ENCODE results near the gene TRAIP.
"Not testable (repeated sequence)": the region's sequence is repeated elsewhere in the genome, so short reads cannot be mapped to it uniquely, and the experiment has no call there.

Gene TRAIP

DNA sequence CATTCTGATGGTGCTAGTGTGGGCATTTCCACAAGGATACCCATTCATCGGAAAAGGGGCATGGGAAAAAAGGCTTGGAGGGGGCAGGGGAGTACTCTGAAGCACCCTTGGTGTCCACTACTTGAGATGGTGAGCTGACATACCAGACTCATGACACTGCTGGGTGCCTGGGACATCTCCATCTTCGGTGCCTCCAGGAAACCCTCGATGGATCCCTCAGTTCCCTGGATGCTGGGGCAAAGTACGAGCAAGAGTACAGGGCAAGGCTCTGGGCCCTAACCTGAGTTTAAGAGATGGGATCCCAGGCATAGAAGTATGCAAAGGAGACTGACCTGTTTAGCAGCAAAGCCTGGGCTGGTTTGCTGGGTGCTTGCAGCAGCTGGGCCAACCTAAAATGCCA is 64.8 kb downstream of the TRAIP start:
- no peak for DNase-seq (ENCODE audit: low read depth)

GRCh38 chr3:49790626-49791411 is 65.5 kb downstream of the TRAIP start:
- peak; percentile 73 for DNase-seq (ENCODE audit: low read depth)

DNA sequence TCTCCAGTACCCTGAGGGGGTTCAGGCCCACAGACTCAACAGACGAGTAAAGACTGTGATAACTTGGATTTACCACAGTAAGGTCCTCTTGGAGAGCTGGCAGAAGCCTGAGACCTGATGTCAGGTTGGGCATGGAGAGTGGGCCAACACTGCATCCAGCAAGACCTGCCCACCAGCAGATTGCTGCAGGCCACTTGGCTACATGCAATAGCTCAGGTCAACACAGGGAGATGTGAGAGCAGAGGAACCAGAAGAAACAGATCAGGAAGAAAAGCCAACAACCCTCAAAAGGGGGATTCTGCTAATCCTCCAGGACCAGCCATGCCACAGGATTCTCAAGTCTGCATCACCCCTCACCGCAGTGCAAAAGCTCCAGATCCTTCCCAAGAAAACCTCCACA is 68.3 kb downstream of the TRAIP start:
- DNase-seq (ENCODE audit: low read depth), result no peak

DNA sequence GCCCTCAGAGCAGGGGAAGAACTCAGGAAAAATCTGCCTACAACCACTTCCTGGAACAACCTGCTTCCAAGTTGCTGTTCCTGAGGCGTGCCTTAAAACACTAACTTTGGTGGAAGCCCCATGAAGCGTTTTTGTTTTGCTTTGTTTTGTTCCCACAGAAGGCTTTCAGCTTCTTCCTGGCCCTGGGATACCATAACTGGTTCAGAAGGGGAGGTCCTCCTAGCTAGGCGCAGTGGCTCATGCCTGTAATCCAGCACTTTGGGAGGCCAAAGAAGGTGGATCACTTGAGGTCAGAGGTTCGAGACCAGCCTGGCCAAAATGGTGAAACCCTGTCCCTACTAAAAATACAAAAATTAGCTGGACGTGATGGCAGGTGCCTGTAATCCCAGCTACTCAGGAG is 68.8 kb downstream of the TRAIP start:
- no peak for DNase-seq (ENCODE audit: low read depth)

DNA sequence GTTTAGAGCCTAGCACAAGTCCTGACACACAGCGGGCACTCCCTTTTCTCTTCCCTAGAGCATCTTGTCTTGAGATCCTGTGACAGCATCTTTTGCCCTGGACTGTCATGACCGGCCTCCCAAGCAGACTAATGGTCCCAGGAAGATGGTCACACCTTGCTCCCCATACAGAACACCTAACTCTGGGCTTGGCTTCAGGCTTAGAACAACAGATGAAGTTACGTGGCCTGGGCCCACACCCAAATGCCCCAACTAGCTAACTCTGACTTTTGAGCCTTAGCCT is 69.2 kb downstream of the TRAIP start:
- no peak for DNase-seq (ENCODE audit: low read depth)

- DNase-seq (ENCODE audit: low read depth), result peak; percentile 100
These were observed 69.8 kb downstream of the TRAIP start, which contains the start of gene IP6K1 for GRCh38 chr3:49786357-49787181. IP6K1 (minus strand) TSS chr3:49786542; CDS start chr3:49748040, 38,502 bp downstream.

- peak; percentile 64 for DNase-seq (ENCODE audit: low read depth)
These were observed 70.6 kb downstream of the TRAIP start for GRCh38 chr3:49785565-49786356.

GRCh38 chr3:49782277-49782676 is 74.1 kb downstream of the TRAIP start:
- not testable (repeated sequence) for DNase-seq (ENCODE audit: low read depth)

DNA sequence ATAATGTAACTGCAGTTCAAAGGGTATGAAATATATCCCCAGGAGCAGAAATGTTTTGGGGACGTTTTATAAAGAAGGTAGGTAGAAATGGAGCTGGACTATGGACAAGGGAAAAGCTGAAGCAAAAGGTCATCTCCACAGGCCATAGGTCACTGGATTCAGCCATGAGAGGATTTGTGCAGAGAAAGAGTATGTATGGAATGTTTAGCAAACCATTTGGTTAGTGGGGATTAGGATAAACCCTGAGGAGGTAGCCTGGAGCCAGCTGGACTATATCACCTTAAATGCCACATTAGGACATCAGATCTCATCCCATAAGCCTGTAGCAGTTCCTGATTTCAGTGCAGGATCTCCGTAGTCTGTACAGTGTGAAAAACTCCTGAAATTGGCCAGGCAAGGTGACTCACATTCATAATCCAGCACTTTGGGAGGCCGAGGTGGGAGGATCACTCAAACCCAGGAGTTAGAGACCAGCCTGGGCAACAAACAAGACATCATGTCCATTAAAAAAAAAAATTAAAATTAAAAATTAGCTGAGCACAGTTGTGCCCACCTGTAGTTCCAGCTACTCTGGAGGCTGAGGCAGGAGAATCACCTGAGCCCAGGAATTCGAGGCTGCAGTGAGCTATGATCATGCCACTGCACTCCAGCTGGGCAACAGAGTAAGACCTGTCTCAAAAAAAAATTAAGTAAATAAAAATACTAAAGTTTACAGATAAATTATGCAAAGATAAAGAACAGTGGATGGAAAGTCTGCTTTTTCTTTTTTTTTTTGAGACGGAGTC is 74.8 kb downstream of the TRAIP start:
- DNase-seq (ENCODE audit: low read depth), result no peak

DNA sequence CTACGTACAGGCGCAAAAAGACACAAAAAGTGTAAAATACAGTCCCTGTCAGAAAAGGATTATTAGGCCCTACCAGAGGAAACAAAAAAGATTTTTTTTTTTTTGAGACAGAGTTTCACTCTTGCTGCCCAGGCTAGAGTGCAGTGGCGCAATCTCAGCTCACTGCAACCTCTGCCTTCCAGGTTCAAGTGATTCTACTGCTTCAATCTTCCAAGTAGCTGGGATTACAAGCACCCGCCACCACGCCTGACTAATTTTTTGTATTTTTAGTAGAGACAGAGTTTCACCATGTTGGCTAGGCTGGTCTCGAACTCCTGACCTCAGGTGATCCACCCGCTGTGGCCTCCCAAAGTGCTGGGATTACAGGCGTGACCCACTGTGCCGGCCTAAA is 75.4 kb downstream of the TRAIP start:
- DNase-seq (ENCODE audit: low read depth), result not testable (repeated sequence)

- DNase-seq (ENCODE audit: low read depth), result no peak
These were observed 76.0 kb downstream of the TRAIP start for GRCh38 chr3:49780080-49780974.

- no peak for DNase-seq (ENCODE audit: low read depth)
These were observed 76.8 kb downstream of the TRAIP start for GRCh38 chr3:49779358-49780079.
